HepG2 (cell line): Measurements from ENCODE around the gene TMEM63C. TPM values are rescaled to one million over a fixed set of nuclear protein-coding genes. Genes with fewer than 3 reads are reported as not detected.

Source experiments
- AGO1 ChIP-seq: fragments of 200-400 bp; formaldehyde crosslinking; IDR thresholded peaks from 2 replicates; pipeline ENCODE4 v1.6.1; 2017; ENCODE audit warnings: mild to moderate bottlenecking, low read depth, low read length, moderate library complexity; ENCODE audit not compliant: poor library complexity, severe bottlenecking
- CERS6 ChIP-seq: sonication (generic); formaldehyde crosslinking; IDR thresholded peaks from 2 replicates; pipeline ENCODE4 v1.5.0; 2020; ENCODE audit warnings: missing genetic modification reagents
- GABPA ChIP-seq, 2 experiments: IDR thresholded peaks; 2 replicates each; pipeline ENCODE4 v1.6.1; 2011 to 2016; ENCODE audit warnings: low read depth in 2 of 2, low read length in 1 of 2, missing biosample characterization in 1 of 2, missing genetic modification characterization in 1 of 2
- HOXA7 ChIP-seq: sonication (generic); formaldehyde crosslinking; IDR thresholded peaks from 2 replicates; pipeline ENCODE4 v1.8.1; 2022; ENCODE audit warnings: mild to moderate bottlenecking, missing genetic modification reagents, moderate library complexity
- NCOA5 ChIP-seq: sonication (generic); formaldehyde crosslinking; IDR thresholded peaks from 2 replicates; pipeline ENCODE4 v1.4.0; 2020; ENCODE audit warnings: missing genetic modification reagents
- RBAK ChIP-seq: sonication (generic); formaldehyde crosslinking; IDR thresholded peaks from 2 replicates; pipeline ENCODE4 v1.5.1; 2020; ENCODE audit warnings: mild to moderate bottlenecking, missing genetic modification reagents
- SOX5 ChIP-seq: IDR thresholded peaks from 2 replicates; pipeline ENCODE4 v1.6.1; 2016; ENCODE audit warnings: borderline replicate concordance
- TAF15 ChIP-seq: fragments of 200-400 bp; formaldehyde crosslinking; IDR thresholded peaks from one replicate; pipeline ENCODE4 v1.6.1; 2018; ENCODE audit warnings: mild to moderate bottlenecking, low read depth, low read length; ENCODE audit not compliant: poor library complexity, severe bottlenecking
- ZBTB42 ChIP-seq: sonication (generic); formaldehyde crosslinking; IDR thresholded peaks from 2 replicates; pipeline ENCODE4 v1.5.0; 2020; ENCODE audit warnings: mild to moderate bottlenecking, missing genetic modification reagents
- ZFP36L1 ChIP-seq: sonication (generic); formaldehyde crosslinking; IDR thresholded peaks from 2 replicates; pipeline ENCODE4 v1.8.0; 2022; ENCODE audit warnings: mild to moderate bottlenecking, missing genetic modification reagents, moderate library complexity
- ZFP90 ChIP-seq: sonication (generic); formaldehyde crosslinking; IDR thresholded peaks from 2 replicates; pipeline ENCODE4 v1.8.0; 2022; ENCODE audit warnings: missing genetic modification reagents, mild to moderate bottlenecking, inconsistent platforms, borderline replicate concordance
- ZNF318 ChIP-seq: sonication (generic); formaldehyde crosslinking; IDR thresholded peaks from 2 replicates; pipeline ENCODE4 v1.4.0; 2020; ENCODE audit warnings: mild to moderate bottlenecking, missing genetic modification reagents
- ZNF687 ChIP-seq: sonication (generic); formaldehyde crosslinking; IDR thresholded peaks from 2 replicates; pipeline ENCODE4 v1.5.1; 2020; ENCODE audit warnings: mild to moderate bottlenecking, missing genetic modification reagents, moderate library complexity
- ZNF816 ChIP-seq: sonication (generic); formaldehyde crosslinking; IDR thresholded peaks from 2 replicates; pipeline ENCODE4 v1.8.0; 2022; ENCODE audit warnings: missing genetic modification reagents, mild to moderate bottlenecking, borderline replicate concordance
- ZSCAN12 ChIP-seq: sonication (generic); formaldehyde crosslinking; IDR thresholded peaks from 2 replicates; pipeline ENCODE4 v1.9.0; 2021; ENCODE audit warnings: mild to moderate bottlenecking, missing genetic modification reagents
- polyA plus RNA-seq, 8 experiments: library from polyadenylated mRNA; depleted of rRNA in 3 of 8; stranded (reverse) in 7 of 8; unstranded in 1 of 8; fragments of >200 nt; fragmentation: Illumina TruSeq in 4 of 8; extraction: Trizol in 4 of 8; gene quantifications; 2 replicates each; pipeline versions ENCODE4 v1.2.1 to v1.2.3, GENCODE V29; 2011 to 2016; ENCODE audit warnings: low read depth in 4 of 8, missing spikeins in 1 of 8, mixed read lengths in 1 of 8; ENCODE audit not compliant: insufficient read depth in 1 of 8
- total RNA-seq, 5 experiments: library from RNA; depleted of rRNA; stranded (reverse); fragments of >200 nt; fragmentation: Illumina TruSeq; extraction: Trizol; gene quantifications; 2 replicates each; pipeline ENCODE4 v1.2.3, GENCODE V29; 2016; ENCODE audit warnings: low read depth in 1 of 5

The TMEM63C gene
- total and polyA plus RNA-seq, 2 of the 13 experiments (the other 11 are each of a cell fraction or from before 2014, with no cell fraction given), result 0.17 to 0.27 TPM

- TF ChIP-seq ZNF318 (CRISPR knock-in tag) (no peak), AGO1 (no peak), TAF15 (peak; percentile 1), ZSCAN12 (CRISPR knock-in tag) (no peak), SOX5 (CRISPR knock-in tag) (no peak), HOXA7 (CRISPR knock-in tag) (no peak), ZBTB42 (CRISPR knock-in tag) (no peak), CERS6 (CRISPR knock-in tag) (no peak), GABPA (IDR thresholded peaks at IDR 0.05; ENCODE audit: low read depth, low read length) (no peak), GABPA (CRISPR knock-in tag; IDR thresholded peaks at IDR 0.05; ENCODE audit: low read depth) (no peak), ZFP90 (CRISPR knock-in tag) (no peak; the same call in 1 of the 2 replicates), ZFP36L1 (CRISPR knock-in tag) (no peak), ZNF816 (CRISPR knock-in tag) (no peak), RBAK (CRISPR knock-in tag) (no peak), ZNF687 (CRISPR knock-in tag) (peak; percentile 39; the same call in 1 of the 2 replicates), NCOA5 (CRISPR knock-in tag) (no peak)
Measured at GRCh38 chr14:77141214-77142004, 40.2 kb upstream of the TMEM63C start, which contains the start of gene ZDHHC22 (continued).
